SK-N-SH (cell line): Measurements from ENCODE around the gene OR10J1. TPM values are rescaled to one million over a fixed set of nuclear protein-coding genes. Genes with fewer than 3 reads are reported as not detected.

Experiments used
- CTCF ChIA-PET: fragments of 300-600, 350-600 bp; formaldehyde crosslinking; extraction: SDS; loops from one replicate; lab custom pipeline; 2021; lab: Yijun Ruan, JAX
- POLR2A ChIA-PET: fragments of 350-600 bp; sonication (Branson Sonifier 250); formaldehyde crosslinking; extraction: SDS; loops from one replicate; lab custom pipeline; 2020; ENCODE audit warnings: antibody characterized with exemption, inconsistent platforms; lab: Yijun Ruan, JAX
- DNase-seq: peaks from one replicate; pipeline ENCODE4 v3.0.0; 2012
- H2AFZ ChIP-seq: fragments of 200-600 bp; sonication (generic); 2 replicates; pipeline ENCODE4 v1.8.1; 2016; ENCODE audit warnings: antibody characterized with exemption, mild to moderate bottlenecking, low read depth
- H3F3A ChIP-seq: fragments of 200-600 bp; sonication (generic); replicated peaks from 2 replicates; pipeline ENCODE3; 2016; ENCODE audit warnings: antibody characterized with exemption, mild to moderate bottlenecking; ENCODE audit not compliant: insufficient read depth
- H3K27ac ChIP-seq, 2 experiments: fragments of 200-500 bp in 1 of 2; fragments of 200-600 bp in 1 of 2; sonication (Bioruptor generic) in 1 of 2; sonication (generic), shearing (Covaris generic) in 1 of 2; 2 replicates each; pipeline versions ENCODE4 v1.5.1 to v1.6.1; 2014 to 2016; ENCODE audit warnings: low read depth in 2 of 2, inconsistent platforms in 1 of 2, low read length in 1 of 2, mild to moderate bottlenecking in 1 of 2, mixed read lengths in 1 of 2
- H3K27me3 ChIP-seq: fragments of 200-600 bp; sonication (generic), shearing (Covaris generic); 2 replicates; pipeline ENCODE4 v1.6.1; 2016; ENCODE audit warnings: mixed run types; ENCODE audit not compliant: insufficient read depth
- H3K36me3 ChIP-seq, 2 experiments: fragments of 200-500 bp in 1 of 2; fragments of 200-600 bp in 1 of 2; sonication (Bioruptor generic) in 1 of 2; sonication (generic) in 1 of 2; replicated peaks in 1 of 2; 2 replicates each; pipeline versions ENCODE3 to v1.5.1; 2014 to 2016; ENCODE audit warnings: low read length in 1 of 2, mild to moderate bottlenecking in 1 of 2; ENCODE audit not compliant: insufficient read depth in 2 of 2, control insufficient read depth in 1 of 2
- H3K4me1 ChIP-seq, 2 experiments: fragments of 200-500 bp in 1 of 2; fragments of 200-600 bp in 1 of 2; sonication (Bioruptor generic) in 1 of 2; sonication (generic), shearing (Covaris generic) in 1 of 2; 2 replicates each; pipeline versions ENCODE4 v1.5.1 to v1.6.1; 2014 to 2016; ENCODE audit warnings: low read depth in 1 of 2, low read length in 1 of 2, mixed run types in 1 of 2; ENCODE audit not compliant: insufficient read depth in 2 of 2, control insufficient read depth in 1 of 2
- H3K4me2 ChIP-seq: fragments of 200-600 bp; sonication (generic), shearing (Covaris generic); 2 replicates; pipeline ENCODE4 v1.6.1; 2017; ENCODE audit warnings: mixed run types
- H3K4me3 ChIP-seq, 2 experiments: fragments of 200-500 bp in 1 of 2; fragments of 200-600 bp in 1 of 2; sonication (Bioruptor generic) in 1 of 2; sonication (generic), shearing (Covaris generic) in 1 of 2; 2 replicates each; pipeline versions ENCODE4 v1.5.1 to v1.8.1; 2014 to 2016; ENCODE audit warnings: low read depth in 2 of 2, inconsistent platforms in 1 of 2, low read length in 1 of 2, mild to moderate bottlenecking in 1 of 2, mixed read lengths in 1 of 2, moderate library complexity in 1 of 2
- H3K79me2 ChIP-seq: fragments of 200-600 bp; sonication (generic); 2 replicates; pipeline ENCODE4 v1.8.1; 2017; ENCODE audit warnings: mild to moderate bottlenecking; ENCODE audit not compliant: insufficient read depth
- H3K9ac ChIP-seq: fragments of 200-600 bp; sonication (generic); 2 replicates; pipeline ENCODE4 v1.6.1; 2017; ENCODE audit warnings: mixed run types
- H3K9me2 ChIP-seq: fragments of 200-600 bp; sonication (generic); 2 replicates; pipeline ENCODE4 v1.6.1; 2017; ENCODE audit warnings: mixed run types
- H3K9me3 ChIP-seq: fragments of 200-600 bp; sonication (generic); 2 replicates; pipeline ENCODE4 v1.6.1; 2017; ENCODE audit warnings: mixed run types, mild to moderate bottlenecking, moderate library complexity
- H4K20me1 ChIP-seq: fragments of 200-600 bp; sonication (generic); 2 replicates; pipeline ENCODE4 v1.6.1; 2017; ENCODE audit warnings: mild to moderate bottlenecking, mixed run types; ENCODE audit not compliant: insufficient read depth
- CHD2 ChIP-seq: fragments of 150-350 bp; IDR thresholded peaks from 2 replicates; pipeline ENCODE4 v1.6.1; 2018; ENCODE audit warnings: low read length; ENCODE audit not compliant: partially characterized antibody
- ELF1 ChIP-seq: IDR thresholded peaks from 2 replicates; pipeline ENCODE4 v1.4.0; 2012
- EZH2phosphoT487 ChIP-seq: fragments of 200-600 bp; sonication (generic); IDR thresholded peaks from 2 replicates; pipeline ENCODE4 v1.6.1; 2017; ENCODE audit warnings: low read depth, mixed run types, mild to moderate bottlenecking, antibody characterized with exemption, moderate library complexity, borderline replicate concordance
- FOSL2 ChIP-seq: IDR thresholded peaks from 2 replicates; pipeline ENCODE4 v1.4.0; 2012; ENCODE audit warnings: low read depth, mild to moderate bottlenecking, moderate library complexity, borderline replicate concordance
- FOXM1 ChIP-seq: IDR thresholded peaks from 2 replicates; pipeline ENCODE4 v1.4.0; 2012; ENCODE audit warnings: low read depth, mild to moderate bottlenecking
- GABPA ChIP-seq: IDR thresholded peaks from 2 replicates; pipeline ENCODE4 v1.4.0; 2012; ENCODE audit warnings: low read depth, mild to moderate bottlenecking
- GATA2 ChIP-seq: sonication (generic); formaldehyde crosslinking; IDR thresholded peaks from 2 replicates; pipeline ENCODE4 v1.5.0; 2020; ENCODE audit warnings: mild to moderate bottlenecking, missing genetic modification reagents
- JUND ChIP-seq: IDR thresholded peaks from 2 replicates; pipeline ENCODE4 v1.4.0; 2012
- MAX ChIP-seq: IDR thresholded peaks from 2 replicates; pipeline ENCODE4 v1.4.0; 2012; ENCODE audit warnings: low read depth
- MXI1 ChIP-seq: IDR thresholded peaks from 2 replicates; pipeline ENCODE4 v1.6.1; 2012; ENCODE audit warnings: mild to moderate bottlenecking, low read depth, low read length, improper control_type of control experiment
- NFIC ChIP-seq: IDR thresholded peaks from 2 replicates; pipeline ENCODE4 v1.4.0; 2012; ENCODE audit warnings: borderline replicate concordance
- NRF1 ChIP-seq: IDR thresholded peaks from 2 replicates; pipeline ENCODE4 v1.6.1; 2012; ENCODE audit warnings: low read depth, mild to moderate bottlenecking, low read length
- RCOR1 ChIP-seq: fragments of 150-350 bp; IDR thresholded peaks from 2 replicates; pipeline ENCODE4 v1.6.1; 2017; ENCODE audit warnings: antibody characterized with exemption, low read length
- RXRA ChIP-seq: IDR thresholded peaks from 2 replicates; pipeline ENCODE4 v1.4.0; 2012; ENCODE audit warnings: low read depth, mild to moderate bottlenecking, borderline replicate concordance
- SIN3A ChIP-seq: IDR thresholded peaks from 2 replicates; pipeline ENCODE4 v1.6.1; 2012; ENCODE audit warnings: low read depth, mild to moderate bottlenecking, low read length, moderate library complexity, borderline replicate concordance
- SMC3 ChIP-seq: IDR thresholded peaks from 2 replicates; pipeline ENCODE4 v1.6.1; 2012; ENCODE audit warnings: low read depth, low read length, improper control_type of control experiment
- YY1 ChIP-seq: IDR thresholded peaks from 2 replicates; pipeline ENCODE4 v1.4.0; 2012; ENCODE audit warnings: low read depth, mild to moderate bottlenecking
- ZBTB33 ChIP-seq: IDR thresholded peaks from 2 replicates; pipeline ENCODE4 v1.4.0; 2012; ENCODE audit warnings: low read depth, borderline replicate concordance
- WGBS: methylation state at CpG from one replicate; pipeline ENCODE4 v1.1.6; 2017; ENCODE audit warnings: low lambda C conversion rate; 5-methylcytosine and 5-hydroxymethylcytosine counted together
- polyA plus RNA-seq, 3 experiments: library from polyadenylated mRNA; depleted of rRNA; stranded (reverse); fragments of >200 nt; gene quantifications; 2 replicates each; pipeline ENCODE4 v1.2.3, GENCODE V29; 2012
- TF ChIP-seq, protein P1 (sequence below): fragments of 150-350 bp; IDR thresholded peaks from 2 replicates; pipeline ENCODE4 v1.6.1; 2016; ENCODE audit warnings: mild to moderate bottlenecking, low read depth, low read length
- TF ChIP-seq, protein P2 (sequence below): IDR thresholded peaks from 2 replicates; pipeline ENCODE4; 2012

OR10J1 gene
- polyA plus RNA-seq, 1 of the 3 experiments (the other 2 are of a cell fraction): not detected

DNA sequence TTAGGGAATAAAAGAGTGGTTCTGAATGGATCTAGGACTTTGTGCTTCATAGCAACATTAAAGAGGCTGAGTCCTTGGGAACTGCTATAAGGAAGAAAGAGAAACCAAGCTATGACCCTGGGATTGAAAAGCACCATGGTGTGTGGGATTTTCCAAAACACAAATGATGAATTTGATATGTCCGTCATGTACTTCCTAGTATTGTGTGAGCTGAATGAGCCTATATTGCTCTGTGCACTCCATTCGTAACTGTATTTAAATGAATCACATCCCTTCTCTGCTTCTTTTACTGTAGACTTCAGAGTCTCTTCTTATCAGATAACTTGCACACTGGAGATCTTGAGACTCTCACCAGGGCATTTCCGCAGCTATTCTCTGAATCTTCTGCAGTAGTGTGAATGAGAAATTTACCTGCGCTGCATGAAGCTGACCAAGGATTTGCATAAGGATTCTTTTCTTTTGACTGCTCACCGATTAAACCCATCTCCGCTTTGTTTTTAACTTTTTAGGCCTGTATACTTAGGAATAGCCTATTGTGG is 30.6 kb upstream of the OR10J1 start:
- H3K9ac ChIP-seq: no peak overlapping the region
- no peaks in the 10 kb centered on the region for H3K9me2 ChIP-seq
- no peaks in the 10 kb centered on the region for H4K20me1 ChIP-seq
- no peak overlapping the region for H3K4me2 ChIP-seq
- no peaks in the 10 kb centered on the region for H3K27me3 ChIP-seq
- no peak overlapping the region for H3K4me3 ChIP-seq
- H3K79me2 ChIP-seq: no peaks in the 10 kb centered on the region
- DNase-seq: no peak
- H3F3A ChIP-seq: no peaks in the 10 kb centered on the region
- no peaks in the 10 kb centered on the region for H3K36me3 ChIP-seq
- 9% methylated on average over 6 of the region's 6 CpGs for WGBS
- POLR2A ChIA-PET: no interaction called here
- H2AFZ ChIP-seq: no peak overlapping the region
- H3K27ac ChIP-seq: no peak overlapping the region
- no peak for TF ChIP-seq GABPA
- no peak for TF ChIP-seq JUND
- no peak for TF ChIP-seq RCOR1
- no peak for TF ChIP-seq GATA2 (CRISPR knock-in tag)
- TF ChIP-seq EZH2phosphoT487: no peak
- no peak for TF ChIP-seq NFIC
- TF ChIP-seq NRF1: no peak
- TF ChIP-seq, protein P1, sequence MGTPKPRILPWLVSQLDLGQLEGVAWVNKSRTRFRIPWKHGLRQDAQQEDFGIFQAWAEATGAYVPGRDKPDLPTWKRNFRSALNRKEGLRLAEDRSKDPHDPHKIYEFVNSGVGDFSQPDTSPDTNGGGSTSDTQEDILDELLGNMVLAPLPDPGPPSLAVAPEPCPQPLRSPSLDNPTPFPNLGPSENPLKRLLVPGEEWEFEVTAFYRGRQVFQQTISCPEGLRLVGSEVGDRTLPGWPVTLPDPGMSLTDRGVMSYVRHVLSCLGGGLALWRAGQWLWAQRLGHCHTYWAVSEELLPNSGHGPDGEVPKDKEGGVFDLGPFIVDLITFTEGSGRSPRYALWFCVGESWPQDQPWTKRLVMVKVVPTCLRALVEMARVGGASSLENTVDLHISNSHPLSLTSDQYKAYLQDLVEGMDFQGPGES: no peak
- TF ChIP-seq, protein P2, sequence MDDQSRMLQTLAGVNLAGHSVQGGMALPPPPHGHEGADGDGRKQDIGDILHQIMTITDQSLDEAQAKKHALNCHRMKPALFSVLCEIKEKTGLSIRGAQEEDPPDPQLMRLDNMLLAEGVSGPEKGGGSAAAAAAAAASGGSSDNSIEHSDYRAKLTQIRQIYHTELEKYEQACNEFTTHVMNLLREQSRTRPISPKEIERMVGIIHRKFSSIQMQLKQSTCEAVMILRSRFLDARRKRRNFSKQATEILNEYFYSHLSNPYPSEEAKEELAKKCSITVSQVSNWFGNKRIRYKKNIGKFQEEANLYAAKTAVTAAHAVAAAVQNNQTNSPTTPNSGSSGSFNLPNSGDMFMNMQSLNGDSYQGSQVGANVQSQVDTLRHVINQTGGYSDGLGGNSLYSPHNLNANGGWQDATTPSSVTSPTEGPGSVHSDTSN: no peak
- TF ChIP-seq SMC3: no peak
- TF ChIP-seq ZBTB33: no peak
- no peak for TF ChIP-seq FOSL2
- TF ChIP-seq RXRA: no peak
- TF ChIP-seq FOXM1: no peak
- TF ChIP-seq YY1: no peak
- TF ChIP-seq ELF1: no peak
- no peak for TF ChIP-seq SIN3A
- no peak for TF ChIP-seq MXI1
- no peak for TF ChIP-seq CHD2
- no peak for TF ChIP-seq MAX
- no peaks in the 10 kb centered on the region for H3K4me1 ChIP-seq
- CTCF ChIA-PET: no interaction called here
- no peaks in the 10 kb centered on the region for H3K9me3 ChIP-seq
